Naive thymus-derived CD4-positive, alpha-beta T cell (primary cell): ENCODE data around the gene CHPF. TPM values are rescaled to one million over a fixed set of nuclear protein-coding genes. Genes with fewer than 3 reads are reported as not detected.
A peak's percentile ranks its signal among the peaks of the same experiment; 100 is the strongest.

Source experiments
- ATAC-seq: fragments of 150-1000 bp; cut with Tn5 transposase; 2 replicates; pipeline ENCODE4 v1.10.0; 2021; ENCODE audit warnings: mild to moderate bottlenecking, moderate library complexity
- CTCF ChIA-PET: fragments of 350-600 bp; sonication (Branson Sonifier 250); formaldehyde crosslinking; loops from one replicate; lab custom pipeline; 2021; ENCODE audit warnings: antibody characterized with exemption; lab: Charles Lee
- POLR2A ChIA-PET: fragments of 350-600 bp; sonication (Branson Sonifier 250); formaldehyde crosslinking; loops from one replicate; lab custom pipeline; 2021; ENCODE audit warnings: antibody characterized with exemption, inconsistent platforms; lab: Charles Lee
- DNase-seq, 9 donors: peaks; one replicate each; pipeline versions ENCODE4 v3.0.0 to v3.0.0-alpha.2; 2020 to 2022; ENCODE audit warnings: mixed read lengths in 1 of 9
- H3K27ac ChIP-seq: one replicate; pipeline ENCODE4 v1.7.0; 2013; ENCODE audit warnings: mild to moderate bottlenecking, low read depth, low read length, moderate library complexity
- H3K27me3 ChIP-seq, 2 donors: one replicate each; pipeline ENCODE4 v1.7.0; 2013; ENCODE audit warnings: low read length in 2 of 2, mild to moderate bottlenecking in 2 of 2, moderate library complexity in 2 of 2; ENCODE audit not compliant: control insufficient read depth in 2 of 2, insufficient read depth in 2 of 2
- H3K36me3 ChIP-seq, 3 experiments: 1 replicate in 2 of 3; 2 replicates in 1 of 3; pipeline ENCODE4 v1.7.0; 2013; ENCODE audit warnings: low read length in 3 of 3, mild to moderate bottlenecking in 3 of 3, moderate library complexity in 1 of 3; ENCODE audit not compliant: insufficient read depth in 3 of 3, control insufficient read depth in 2 of 3
- H3K4me1 ChIP-seq, 2 donors: one replicate each; pipeline ENCODE4 v1.7.0; 2013; ENCODE audit warnings: low read length in 2 of 2, mild to moderate bottlenecking in 2 of 2, moderate library complexity in 1 of 2; ENCODE audit not compliant: control insufficient read depth in 2 of 2, insufficient read depth in 2 of 2
- H3K4me3 ChIP-seq: 2 replicates; pipeline ENCODE4 v1.7.0; 2013; ENCODE audit warnings: mild to moderate bottlenecking, low read length
- H3K9me3 ChIP-seq, 3 experiments: 1 replicate in 2 of 3; 2 replicates in 1 of 3; pipeline ENCODE4 v1.7.0; 2013; ENCODE audit warnings: low read length in 3 of 3; ENCODE audit not compliant: control insufficient read depth in 2 of 3
- H3K27ac Mint-ChIP-seq, 9 donors: one replicate each; pipeline ENCODE4 v1.8.0; 2020 to 2022; ENCODE audit warnings: mixed read lengths in 9 of 9, mild to moderate bottlenecking in 8 of 9, moderate library complexity in 5 of 9, inconsistent platforms in 2 of 9
- H3K27me3 Mint-ChIP-seq, 5 donors: one replicate each; pipeline ENCODE4 v1.8.0; 2021 to 2022; ENCODE audit warnings: mixed read lengths in 5 of 5, mild to moderate bottlenecking in 1 of 5
- H3K36me3 Mint-ChIP-seq, 5 donors: one replicate each; pipeline ENCODE4 v1.8.0; 2020 to 2022; ENCODE audit warnings: mixed read lengths in 5 of 5, mild to moderate bottlenecking in 3 of 5, inconsistent platforms in 1 of 5
- H3K4me1 Mint-ChIP-seq, 7 donors: one replicate each; pipeline ENCODE4 v1.8.0; 2020 to 2022; ENCODE audit warnings: mixed read lengths in 7 of 7, mild to moderate bottlenecking in 3 of 7, inconsistent platforms in 1 of 7
- H3K4me3 Mint-ChIP-seq, 10 donors: one replicate each; pipeline ENCODE4 v1.8.0; 2020 to 2022; ENCODE audit warnings: mild to moderate bottlenecking in 10 of 10, mixed read lengths in 10 of 10, moderate library complexity in 6 of 10, inconsistent platforms in 2 of 10
- H3K9me3 Mint-ChIP-seq, 11 donors: one replicate each; pipeline ENCODE4 v1.8.0; 2020 to 2022; ENCODE audit warnings: mixed read lengths in 11 of 11, mild to moderate bottlenecking in 4 of 11, inconsistent platforms in 1 of 11, moderate library complexity in 1 of 11
- intact Hi-C, 2 donors: fragments of 100-400 bp; cut with micrococcal nuclease; formaldehyde crosslinking; loops; one replicate each; pipeline ENCODE4 v1.15.1; 2023
- polyA plus RNA-seq, 2 donors: library from polyadenylated mRNA; unstranded; fragments of 300-500 nt; fragmentation: Illumina TruSeq; gene quantifications; one replicate each; pipeline ENCODE4 v1.2.3, GENCODE V29; 2021
- total RNA-seq, 6 experiments: library from RNA in 5 of 6; stranded (reverse) in 5 of 6; gene quantifications; 1 replicate in 5 of 6; 2 replicates in 1 of 6; pipeline ENCODE4 v1.2.3 and lab custom pipeline; 2021 to 2026

CHPF gene
- total and polyA plus RNA-seq, 7 experiments from 2014 or later: 4.1 to 15.3 (median 5.7) TPM

- no peaks in the 10 kb centered on the region for H3K9me3 ChIP-seq
- H3K36me3 ChIP-seq: no peaks in the 10 kb centered on the region
- POLR2A ChIA-PET: no interaction called here
- no peak overlapping the region for H3K27ac ChIP-seq
- ATAC-seq (no peak), DNase-seq (no peak)
- CTCF ChIA-PET: interaction anchor here (1.9 to 2.4 kb wide), 2 partner anchors 7 to 13 kb away, joined by 5 to 11 read pairs; no protein-coding TSS in a partner anchor
- Mint-ChIP-seq H3K4me3 (peak overlapping the region; percentile 12 to 78 (median 52)), H3K27me3 (peaks cover 71 to 85% (median 78%) of the 10 kb centered on the region in 5 donors), H3K4me1 (peaks cover 3 to 23% (median 18%) of the 10 kb centered on the region in 7 donors), H3K27ac (no peak overlapping the region), H3K9me3 (peaks cover 0 to 2% (median 0%) of the 10 kb centered on the region in 11 donors), H3K36me3 (no peaks in the 10 kb centered on the region)
- H3K4me3 ChIP-seq: no peak overlapping the region
- peaks cover 0 to 31% of the 10 kb centered on the region in 2 donors for H3K27me3 ChIP-seq
- intact Hi-C loops: no loop called here
- peaks cover 0 to 5% of the 10 kb centered on the region in 2 donors for H3K4me1 ChIP-seq
Observed at GRCh38 chr2:219522111-219523030, 21.2 kb downstream of the CHPF start.

GRCh38 chr2:219521066-219521880 is 22.3 kb downstream of the CHPF start:
- Mint-ChIP-seq H3K27me3 (peaks cover 74 to 86% (median 80%) of the 10 kb centered on the region in 5 donors), H3K4me3 (peak overlapping the region in 5 of 10 donors; percentile 17 to 78 (median 61)), H3K27ac (no peak overlapping the region), H3K4me1 (peaks cover 3 to 23% (median 18%) of the 10 kb centered on the region in 7 donors), H3K9me3 (peaks cover 0 to 3% (median 0%) of the 10 kb centered on the region in 11 donors), H3K36me3 (no peaks in the 10 kb centered on the region)
- CTCF ChIA-PET: interaction anchor here (1.9 to 2.4 kb wide), 2 partner anchors 8 to 12 kb away, joined by 5 to 11 read pairs; no protein-coding TSS in a partner anchor
- Histone ChIP-seq H3K9me3 (no peaks in the 10 kb centered on the region), H3K36me3 (no peaks in the 10 kb centered on the region), H3K4me3 (no peak overlapping the region), H3K27ac (no peak overlapping the region), H3K4me1 (peaks cover 0 to 5% of the 10 kb centered on the region in 2 donors), H3K27me3 (peaks cover 0 to 30% of the 10 kb centered on the region in 2 donors)
- ATAC-seq: no peak
- intact Hi-C loops: no loop called here
- no peak for DNase-seq
- POLR2A ChIA-PET: no interaction called here

GRCh38 chr2:219520079-219520478 is 23.5 kb downstream of the CHPF start:
- Histone ChIP-seq H3K27ac (no peak overlapping the region), H3K4me3 (no peak overlapping the region), H3K36me3 (no peaks in the 10 kb centered on the region), H3K4me1 (peaks cover 0 to 5% of the 10 kb centered on the region in 2 donors), H3K9me3 (no peaks in the 10 kb centered on the region), H3K27me3 (peaks cover 0 to 32% of the 10 kb centered on the region in 2 donors)
- intact Hi-C loops: no loop called here
- Mint-ChIP-seq H3K4me1 (peaks cover 3 to 29% (median 21%) of the 10 kb centered on the region in 7 donors), H3K27me3 (peaks cover 75 to 82% (median 80%) of the 10 kb centered on the region in 5 donors), H3K36me3 (no peaks in the 10 kb centered on the region), H3K4me3 (peak overlapping the region in 1 of 10 donors; percentile 45), H3K9me3 (peaks cover 0 to 3% (median 0%) of the 10 kb centered on the region in 11 donors), H3K27ac (no peak overlapping the region)
- CTCF ChIA-PET: interaction anchor here (0.8 to 2.4 kb wide), 3 partner anchors 10 to 44 kb away, joined by 3 to 11 read pairs (median 5); no protein-coding TSS in a partner anchor
- POLR2A ChIA-PET: no interaction called here
- ATAC-seq: no peak
- no peak for DNase-seq

GRCh38 chr2:219519526-219519916 is 24.1 kb downstream of the CHPF start:
- Mint-ChIP-seq H3K4me3 (no peak overlapping the region), H3K9me3 (peaks cover 0 to 3% (median 0%) of the 10 kb centered on the region in 11 donors), H3K36me3 (no peaks in the 10 kb centered on the region), H3K27ac (no peak overlapping the region), H3K4me1 (peaks cover 3 to 29% (median 21%) of the 10 kb centered on the region in 7 donors), H3K27me3 (peaks cover 74 to 81% (median 78%) of the 10 kb centered on the region in 5 donors)
- H3K9me3 ChIP-seq: no peaks in the 10 kb centered on the region
- H3K4me1 ChIP-seq: peaks cover 0 to 5% of the 10 kb centered on the region in 2 donors
- ATAC-seq (no peak), DNase-seq (no peak)
- intact Hi-C loops: no loop called here
- H3K36me3 ChIP-seq: no peaks in the 10 kb centered on the region
- H3K27ac ChIP-seq: no peak overlapping the region
- H3K4me3 ChIP-seq: no peak overlapping the region
- CTCF ChIA-PET: no interaction called here
- H3K27me3 ChIP-seq: peaks cover 0 to 27% of the 10 kb centered on the region in 2 donors
- POLR2A ChIA-PET: no interaction called here

GRCh38 chr2:219517954-219518778 is 25.4 kb downstream of the CHPF start:
- Histone ChIP-seq H3K27me3 (peaks cover 0 to 14% of the 10 kb centered on the region in 2 donors), H3K27ac (no peak overlapping the region), H3K4me1 (peaks cover 0 to 1% of the 10 kb centered on the region in 2 donors), H3K4me3 (no peak overlapping the region), H3K36me3 (no peaks in the 10 kb centered on the region), H3K9me3 (no peaks in the 10 kb centered on the region)
- H3K4me1 Mint-ChIP-seq: peaks cover 6 to 30% (median 27%) of the 10 kb centered on the region in 7 donors
- ChIA-PET CTCF (interaction anchor here (0.8 to 1.2 kb wide), 2 partner anchors 11 to 12 kb away, joined by 3 to 4 read pairs; no protein-coding TSS in a partner anchor), POLR2A (interaction anchor here (1.2 kb wide), 1 partner anchor 12 kb away, joined by 3 read pairs; no protein-coding TSS in a partner anchor)
- no peak overlapping the region for H3K27ac Mint-ChIP-seq
- intact Hi-C loops: no loop called here
- DNase-seq: no peak
- no peaks in the 10 kb centered on the region for H3K36me3 Mint-ChIP-seq
- no peak overlapping the region for H3K4me3 Mint-ChIP-seq
- peaks cover 0 to 1% (median 0%) of the 10 kb centered on the region in 11 donors for H3K9me3 Mint-ChIP-seq
- peaks cover 72 to 81% (median 77%) of the 10 kb centered on the region in 5 donors for H3K27me3 Mint-ChIP-seq
- ATAC-seq: no peak
